Embryonic facial prominence (tissue), 1 donor: ENCODE measurements around the gene PPM1L.

Source experiments
- DNase-seq: peaks from one replicate; pipeline ENCODE4 v3.0.0-alpha.2; 2016; ENCODE audit errors: extremely low spot score

PPM1L gene

GRCh38 chr3:160928183-160928726 is 172.2 kb downstream of the PPM1L start:
- no peak for DNase-seq

GRCh38 chr3:160929595-160929994 is 173.6 kb downstream of the PPM1L start:
- no peak for DNase-seq

DNA sequence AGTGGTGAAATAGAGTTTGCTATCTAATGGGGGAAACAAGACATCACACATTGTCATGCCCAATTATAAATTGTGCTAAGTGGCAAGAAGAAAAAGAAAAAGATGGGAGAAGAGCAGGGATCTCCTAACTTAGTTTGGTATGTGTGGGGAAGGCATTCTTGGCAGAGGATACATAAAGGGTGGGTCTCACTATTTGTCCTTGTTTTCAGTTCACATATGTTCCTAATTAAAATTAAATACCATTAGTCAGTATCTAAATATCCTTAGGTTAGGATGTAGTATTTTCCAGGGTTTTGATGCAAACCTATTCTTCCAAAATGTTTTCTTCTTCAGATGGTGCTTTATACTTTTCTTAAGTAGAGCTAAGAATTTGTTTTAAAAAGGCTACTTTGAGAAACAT is 175.4 kb downstream of the PPM1L start:
- no peak for DNase-seq

DNA sequence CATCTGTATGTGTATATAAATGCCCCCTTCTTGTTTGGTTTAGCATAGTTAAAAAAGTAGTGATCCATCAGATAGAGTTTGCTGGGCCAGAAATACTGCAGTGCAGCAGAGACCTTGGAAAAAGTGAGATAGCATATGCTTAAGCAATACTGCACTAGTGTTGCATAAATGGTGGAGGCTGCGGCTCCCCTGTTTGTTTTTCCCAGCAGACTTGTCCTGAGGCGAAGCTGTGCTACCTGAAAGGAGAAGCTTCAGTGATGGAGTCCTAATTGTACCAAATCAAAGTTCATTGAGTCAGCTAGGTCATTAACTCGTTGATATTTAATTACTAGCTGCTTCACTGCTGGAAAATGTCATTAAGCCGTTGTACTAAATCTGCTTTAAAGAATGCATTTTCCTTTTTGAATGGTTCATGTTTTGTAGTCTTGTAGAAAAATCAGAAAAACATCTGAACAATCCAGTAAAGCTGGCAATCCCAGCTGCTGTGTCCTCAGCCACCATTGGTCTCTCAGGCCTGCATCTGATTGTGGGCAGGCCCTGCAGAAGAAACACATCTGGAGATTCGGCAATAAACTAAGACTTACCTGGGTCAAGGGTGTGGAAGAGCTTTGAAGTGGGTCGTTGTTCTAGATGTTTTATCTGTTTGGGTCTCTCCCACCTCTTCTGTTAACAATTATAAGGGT is 179.5 kb downstream of the PPM1L start:
- no peak for DNase-seq

- peak; percentile 43 for DNase-seq
Observed at GRCh38 chr3:160941885-160942494, 186.0 kb downstream of the PPM1L start.

- DNase-seq, result no peak
Observed at GRCh38 chr3:160943996-160944395, 188.0 kb downstream of the PPM1L start.

DNA sequence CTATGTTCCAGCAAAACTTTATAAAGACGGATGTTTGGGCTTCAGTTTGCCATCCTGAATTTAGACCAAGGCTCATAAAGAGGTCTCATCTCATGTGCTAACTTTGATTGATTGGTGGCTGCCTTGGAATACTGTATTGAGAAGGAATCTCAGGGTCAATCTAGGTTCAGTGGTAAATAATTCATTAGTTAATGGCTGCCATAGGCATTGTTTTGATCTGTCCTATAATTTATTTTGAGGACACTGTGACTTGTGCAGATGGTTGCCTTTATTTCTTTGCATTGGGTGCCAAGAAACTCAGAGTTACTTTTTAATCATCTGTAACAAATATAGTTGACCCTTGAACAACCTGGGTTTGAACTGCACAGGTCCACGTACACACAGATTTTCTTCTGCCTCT is 189.3 kb downstream of the PPM1L start:
- no peak for DNase-seq

DNA sequence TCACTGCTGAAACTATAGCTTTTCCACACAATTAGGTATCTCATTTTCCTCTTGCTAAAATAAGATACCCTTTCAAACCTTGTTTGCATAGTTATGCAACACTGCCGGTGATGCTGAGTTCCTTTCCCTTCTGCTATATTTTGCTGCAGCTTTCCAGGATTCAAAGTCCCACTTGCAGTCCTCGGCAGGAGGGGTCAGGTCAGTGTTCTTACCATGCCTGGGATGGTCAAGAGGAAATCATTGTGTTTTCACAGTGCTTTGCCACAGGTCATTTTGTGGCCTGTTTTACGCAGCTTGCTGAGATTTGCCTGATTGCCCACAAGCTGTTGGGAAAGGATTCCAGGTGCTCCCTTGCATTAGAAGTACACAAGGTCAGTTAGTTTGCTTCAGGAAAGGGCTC is 192.2 kb downstream of the PPM1L start:
- DNase-seq, result no peak

- DNase-seq, result no peak
Observed at GRCh38 chr3:160949460-160949859, 193.4 kb downstream of the PPM1L start.

DNA sequence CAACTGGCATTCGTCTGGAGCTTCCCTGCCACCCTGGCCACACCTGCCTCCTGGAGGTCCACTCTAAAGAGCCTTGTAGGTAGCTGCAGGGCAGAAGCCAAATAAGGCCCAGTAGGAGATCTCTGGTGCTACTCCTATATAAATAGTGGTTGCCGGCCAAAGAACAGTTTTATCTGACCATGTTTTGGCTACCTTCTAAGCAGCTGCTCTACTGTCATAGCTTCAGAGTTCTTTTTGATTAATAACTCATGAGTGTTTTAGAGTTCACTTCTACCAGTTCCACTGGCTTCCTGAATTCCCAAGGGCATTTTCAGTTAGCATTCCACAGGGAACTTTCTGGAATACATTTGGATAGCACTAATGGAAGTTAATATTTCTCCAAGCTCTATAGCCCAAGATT is 194.5 kb downstream of the PPM1L start:
- no peak for DNase-seq

DNA sequence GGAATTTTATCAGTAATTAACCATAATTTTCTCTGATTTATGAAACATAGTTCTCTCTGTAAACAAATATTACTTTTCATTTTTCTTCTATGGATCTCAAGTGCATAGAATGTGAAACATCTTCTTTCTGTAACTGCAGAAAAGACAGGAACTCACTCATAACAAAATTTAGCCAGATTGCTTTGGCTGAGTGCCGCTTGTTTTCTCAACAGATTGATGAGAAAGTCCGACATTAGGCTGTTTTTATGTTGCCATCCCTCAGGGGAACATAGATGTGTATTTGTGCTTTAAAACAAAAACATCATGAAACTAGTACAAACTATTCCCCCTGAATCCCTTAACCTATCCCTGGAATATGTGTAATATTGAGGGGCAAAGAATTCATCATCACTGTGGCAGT is 194.9 kb downstream of the PPM1L start:
- DNase-seq, result no peak

- DNase-seq, result no peak
Observed at GRCh38 chr3:160951642-160952487, 195.8 kb downstream of the PPM1L start.

- no peak for DNase-seq
Observed at GRCh38 chr3:160953686-160954085, 197.7 kb downstream of the PPM1L start.

GRCh38 chr3:160956785-160957184 is 200.8 kb downstream of the PPM1L start:
- DNase-seq, result no peak

GRCh38 chr3:160960568-160960967 is 204.5 kb downstream of the PPM1L start:
- no peak for DNase-seq

- DNase-seq, result no peak
Observed at GRCh38 chr3:160963949-160964348, 207.9 kb downstream of the PPM1L start.

DNA sequence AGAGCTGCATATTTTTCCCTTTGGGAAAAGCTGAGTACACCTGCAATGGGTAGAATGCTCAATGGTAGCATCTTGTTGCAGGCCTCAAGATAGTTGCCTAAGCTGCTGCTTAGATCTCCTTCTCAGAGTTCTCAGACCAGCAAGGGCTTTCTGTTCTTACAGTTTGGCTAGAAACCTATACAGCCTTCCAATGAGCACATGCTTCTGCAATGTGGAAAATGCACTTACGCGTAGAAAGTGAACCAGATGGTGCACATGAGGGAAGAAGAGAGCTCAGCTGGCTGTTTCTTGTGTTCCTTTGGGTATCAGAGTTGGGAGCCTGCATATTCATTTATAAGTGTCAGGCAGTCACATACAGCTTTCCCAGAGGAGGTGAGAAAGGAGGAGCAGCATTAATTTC is 212.7 kb downstream of the PPM1L start:
- DNase-seq, result no peak

- DNase-seq, result no peak
Observed at GRCh38 chr3:160973067-160973809, 217.2 kb downstream of the PPM1L start.

DNA sequence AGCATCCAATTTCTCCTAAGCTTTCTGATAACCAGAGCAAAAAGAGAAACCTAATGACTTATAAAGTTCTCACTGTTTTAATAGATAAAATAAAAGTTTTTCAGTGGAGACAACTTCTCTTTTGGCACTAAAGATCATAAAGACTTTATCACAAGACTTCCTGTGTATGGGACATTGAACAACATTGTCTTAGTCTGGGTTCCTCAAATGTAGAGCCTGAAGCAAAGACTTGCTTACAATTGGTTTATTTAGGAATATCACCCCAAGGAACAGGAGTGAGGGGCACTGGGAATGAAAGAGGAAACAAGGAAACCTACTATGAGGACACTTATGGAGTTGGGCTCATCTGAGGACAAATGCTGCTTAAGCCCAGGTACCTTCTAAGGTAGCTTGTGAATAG is 221.7 kb downstream of the PPM1L start:
- DNase-seq, result no peak

- DNase-seq, result no peak
Observed at GRCh38 chr3:160980740-160981139, 224.7 kb downstream of the PPM1L start.

- no peak for DNase-seq
Observed at GRCh38 chr3:160981217-160981938, 225.3 kb downstream of the PPM1L start.
